Measurements from ENCODE around the gene DNAH3.

DNAH3 gene

DNA sequence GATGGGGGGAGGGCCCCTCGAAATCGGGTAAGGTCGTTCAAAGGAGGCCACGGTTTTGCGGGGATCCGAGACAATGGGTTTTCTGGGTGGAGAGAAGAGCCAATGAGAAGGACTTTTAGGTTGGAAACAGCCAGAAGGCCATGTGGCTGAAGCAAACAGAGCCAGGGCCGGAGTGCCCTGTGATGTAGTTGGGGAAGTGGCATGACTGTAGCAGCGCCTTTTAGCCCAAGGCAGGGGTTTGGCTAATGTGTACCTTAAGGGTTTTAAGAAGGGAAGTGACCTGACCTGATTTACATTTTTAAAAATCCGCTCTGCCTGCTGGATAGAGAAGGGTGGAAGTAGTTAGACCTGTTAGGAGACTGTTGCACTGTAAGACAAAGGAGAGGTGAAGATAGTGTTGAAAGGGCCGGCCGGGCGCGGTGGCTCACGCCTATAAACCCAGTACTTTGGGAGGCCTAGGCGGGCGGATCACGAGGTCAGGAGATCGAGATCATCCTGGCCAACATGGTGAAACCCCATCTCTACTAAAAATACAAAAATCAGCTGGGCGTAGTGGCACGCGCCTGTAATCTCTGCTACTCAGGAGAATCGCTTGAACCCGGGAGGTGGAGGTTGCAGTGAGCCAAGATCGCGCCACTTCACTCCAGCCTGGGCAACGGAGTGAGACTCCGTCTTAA, 249.1 kb downstream of the DNAH3 start:
- peak; percentile 82 for DNase-seq

DNA sequence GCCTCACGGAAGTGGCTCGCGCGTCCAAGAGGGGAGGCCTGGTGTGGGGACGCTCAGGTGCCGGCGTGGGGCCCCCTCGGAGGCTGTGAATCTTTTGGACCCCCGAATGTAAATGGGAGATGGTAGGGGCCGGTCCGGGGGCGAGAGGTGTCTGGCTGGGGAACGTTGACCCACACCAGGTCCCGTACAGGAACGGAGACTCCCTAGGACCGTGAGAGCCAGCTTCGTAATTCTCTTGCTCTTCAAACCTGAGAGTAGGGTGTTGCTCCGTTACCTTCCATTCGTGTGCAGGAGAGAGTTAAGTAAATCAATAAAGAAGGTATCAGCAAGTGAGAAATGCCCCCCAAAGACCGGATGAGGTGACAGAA, 249.6 kb downstream of the DNAH3 start:
- peak; percentile 82 for DNase-seq

DNA sequence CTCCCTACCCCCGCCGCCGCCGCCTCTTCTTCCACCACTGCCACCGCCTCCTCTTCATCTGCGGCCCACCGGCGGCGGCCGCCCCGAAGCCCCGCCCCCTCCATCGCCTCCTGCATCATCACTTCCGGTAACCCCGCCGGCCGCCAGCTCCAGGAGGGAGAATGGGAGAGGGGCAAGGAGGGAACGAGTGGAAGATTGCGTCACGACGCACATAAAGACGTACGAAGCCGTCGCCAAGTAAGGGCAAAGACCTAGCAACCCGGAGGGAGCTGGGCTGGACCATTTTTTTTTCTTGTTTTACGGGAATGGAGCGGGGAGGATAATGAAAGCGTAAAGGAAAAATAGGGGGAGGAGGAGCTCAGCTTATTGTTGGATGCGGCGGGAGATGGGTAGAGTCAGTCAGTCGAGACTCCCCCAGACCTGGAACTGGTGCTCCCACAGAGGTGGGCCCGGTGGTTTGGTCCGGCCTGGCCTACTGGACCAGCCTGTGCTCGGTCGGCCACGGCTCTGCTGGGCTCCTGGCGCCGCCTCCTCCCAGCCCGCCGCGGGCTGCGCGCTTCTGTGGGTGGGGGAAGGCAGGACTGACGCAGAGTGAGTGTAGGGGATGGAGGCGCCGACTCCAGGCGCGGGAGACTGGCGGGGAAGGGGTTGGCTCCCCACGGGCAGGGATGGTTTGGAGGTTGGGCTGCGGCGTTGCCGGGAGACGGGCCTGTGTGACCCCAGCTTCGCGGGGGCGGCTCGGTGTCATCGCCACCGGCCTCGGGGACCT, 250.2 kb downstream of the DNAH3 start, which contains the start of the genes DCUN1D3 and LYRM1:
Gene DCUN1D3, minus strand, starts transcription at position 60 of the 769 bp plus-strand sequence. CDS start 37,820 bp downstream, outside the sequence.
Gene LYRM1, plus strand, starts transcription at position 473 of the 769 bp plus-strand sequence. CDS start 14,785 bp downstream, outside the sequence.
- DNase-seq: peak; percentile 99

DNA sequence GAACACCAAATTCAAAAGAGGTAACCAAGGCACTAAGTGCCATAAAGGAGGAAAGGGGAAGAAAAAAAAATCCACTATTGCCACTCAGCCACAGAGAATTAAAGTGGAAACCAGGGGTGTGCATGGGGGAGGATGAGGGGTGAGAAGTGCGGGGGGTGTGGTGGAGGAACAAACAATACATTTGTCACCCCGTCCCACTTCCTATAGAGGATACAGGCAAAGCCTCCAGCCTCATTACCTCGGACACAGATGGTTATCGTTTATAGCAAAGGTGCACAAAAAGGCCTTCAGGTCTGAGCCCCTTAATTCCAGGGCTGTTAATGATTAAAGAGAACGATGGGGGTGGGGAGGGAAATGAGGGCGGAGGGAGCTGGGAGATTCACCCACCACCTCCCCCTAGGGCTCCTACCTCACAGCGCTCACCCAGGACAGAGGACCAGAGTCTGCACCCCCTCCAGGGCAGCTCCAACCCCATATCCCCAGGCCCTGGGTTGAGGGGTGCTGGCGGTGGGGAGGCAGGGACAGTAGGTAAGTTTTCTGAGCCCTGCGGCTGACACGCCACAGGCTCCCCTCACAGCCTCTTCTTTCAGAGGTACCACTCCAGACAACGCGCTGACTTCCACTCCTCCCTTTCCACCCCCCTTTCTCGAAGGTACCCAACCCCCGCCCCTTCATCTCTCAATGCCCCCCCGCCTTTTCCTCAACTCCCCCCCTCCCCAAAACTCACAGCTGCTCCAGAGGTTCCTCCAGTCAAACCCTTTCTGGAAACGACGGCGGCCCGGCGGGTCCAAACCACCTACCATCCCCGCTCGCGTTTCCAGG, 251.0 kb downstream of the DNAH3 start:
- DNase-seq: no peak

DNA sequence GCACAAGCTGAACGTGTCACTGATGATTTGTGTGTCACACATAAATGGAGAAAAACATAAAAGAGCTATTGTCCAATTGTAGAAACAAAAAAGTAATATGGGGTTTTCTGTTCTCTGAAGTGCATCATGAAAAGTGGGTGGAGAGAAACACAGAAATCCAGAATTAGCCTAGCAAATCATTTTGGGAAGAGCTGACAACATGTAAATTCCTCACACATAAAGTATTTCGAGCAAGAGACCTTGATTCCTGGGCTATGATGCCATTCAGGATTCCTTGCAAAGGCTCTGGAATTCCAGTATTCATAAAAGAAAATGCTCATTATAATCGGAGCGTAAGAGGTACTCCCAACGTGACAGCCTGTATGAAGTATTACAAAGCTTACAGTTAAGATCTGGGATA, 251.6 kb downstream of the DNAH3 start:
- DNase-seq: no peak

DNA sequence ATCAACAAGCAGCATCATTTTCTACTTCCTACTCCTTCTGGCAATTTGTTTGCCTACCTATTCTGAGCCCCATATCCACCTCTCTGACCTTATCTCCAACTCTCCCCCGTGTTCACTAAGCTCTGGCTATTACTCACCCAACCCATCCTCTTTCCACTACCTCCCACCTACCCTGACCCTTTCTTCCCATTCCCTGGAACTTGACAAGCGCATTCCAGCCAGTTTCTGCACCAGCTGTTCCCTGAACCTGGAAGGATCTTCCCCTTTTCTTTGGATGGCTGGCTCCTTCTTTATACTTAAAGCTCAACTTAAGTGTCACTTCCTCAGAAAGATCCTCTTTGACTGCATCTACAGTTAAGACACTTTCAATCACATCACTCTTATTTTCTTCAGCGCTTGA, 252.7 kb downstream of the DNAH3 start:
- no peak for DNase-seq

DNA sequence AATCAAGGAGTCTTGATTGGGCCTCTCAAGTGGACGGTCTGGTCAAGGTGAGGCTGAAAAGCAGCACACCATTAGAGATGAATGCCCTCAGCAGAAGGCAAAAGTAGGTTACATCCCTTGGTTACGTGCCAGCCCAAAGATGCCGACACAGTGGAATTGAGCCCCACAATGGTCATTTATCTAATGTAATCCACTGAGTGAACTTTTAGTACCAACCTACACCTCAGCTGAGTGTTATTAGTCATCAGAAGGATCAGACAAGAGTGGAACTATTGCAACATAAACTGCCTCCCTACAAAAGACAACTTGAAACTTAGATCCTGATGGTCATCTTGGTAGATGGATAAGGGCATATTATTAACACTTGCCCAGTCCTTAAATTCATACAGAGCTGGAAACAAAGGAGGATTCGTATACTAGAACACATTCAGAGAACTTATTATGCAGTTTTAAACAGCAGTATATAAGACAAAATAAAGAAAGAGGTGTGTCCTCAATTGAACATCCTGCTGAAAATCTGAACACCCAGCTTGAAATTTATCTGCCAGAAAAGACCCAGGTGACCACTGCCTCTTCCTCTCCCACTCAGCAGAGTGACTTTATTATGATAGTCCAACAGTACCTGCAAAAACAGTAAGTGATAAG, 253.3 kb downstream of the DNAH3 start:
- DNase-seq: no peak

DNA sequence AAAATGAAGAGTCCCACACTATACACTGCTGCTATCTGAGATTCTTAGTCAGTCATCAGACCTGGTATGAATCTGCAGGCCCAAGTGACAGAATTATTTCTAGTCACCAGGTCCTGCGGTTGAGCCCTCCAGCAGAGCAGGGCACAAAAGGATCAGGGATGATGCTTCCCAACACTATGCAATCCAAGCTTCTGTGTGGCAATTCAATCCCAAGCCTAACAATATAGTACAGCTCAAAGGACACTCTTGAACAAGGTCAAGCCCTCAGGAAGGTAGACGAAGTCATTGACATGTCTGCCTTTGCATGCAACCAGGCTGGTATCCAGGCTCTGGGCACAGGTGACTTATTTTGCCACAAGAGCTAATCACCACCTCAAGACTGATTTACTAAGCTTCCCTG, 256.3 kb downstream of the DNAH3 start:
- no peak for DNase-seq

DNA sequence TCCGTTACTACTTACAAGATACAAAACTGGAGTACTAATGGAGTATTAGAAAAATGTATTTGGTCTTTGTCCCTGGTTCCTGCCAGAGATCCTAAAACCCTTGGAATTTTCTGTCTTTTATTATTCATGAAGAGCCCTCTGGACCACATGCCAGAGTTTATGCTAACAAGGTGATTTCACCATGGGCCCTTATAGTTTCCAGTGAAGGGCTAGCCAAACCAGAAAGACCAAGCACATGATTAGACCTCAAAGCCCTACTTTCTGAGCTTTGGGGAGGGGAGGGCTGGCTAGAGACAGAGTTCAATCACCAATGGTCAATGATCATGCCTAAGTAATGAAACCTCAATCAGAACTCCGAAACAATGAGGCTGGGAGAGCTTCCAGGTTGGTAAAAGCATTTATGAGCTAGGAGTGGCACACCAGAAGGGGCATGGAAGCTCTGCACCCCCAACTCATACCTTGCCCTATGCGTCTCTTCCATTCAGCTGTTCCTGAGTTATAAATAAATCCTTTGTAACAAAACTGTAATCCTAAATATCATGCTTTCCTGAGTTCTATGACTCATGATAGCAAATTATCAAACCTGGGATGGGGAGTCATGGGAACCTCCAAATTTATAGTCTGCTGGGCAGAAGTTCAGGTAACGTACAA, 260.9 kb downstream of the DNAH3 start:
- no peak for DNase-seq

DNA sequence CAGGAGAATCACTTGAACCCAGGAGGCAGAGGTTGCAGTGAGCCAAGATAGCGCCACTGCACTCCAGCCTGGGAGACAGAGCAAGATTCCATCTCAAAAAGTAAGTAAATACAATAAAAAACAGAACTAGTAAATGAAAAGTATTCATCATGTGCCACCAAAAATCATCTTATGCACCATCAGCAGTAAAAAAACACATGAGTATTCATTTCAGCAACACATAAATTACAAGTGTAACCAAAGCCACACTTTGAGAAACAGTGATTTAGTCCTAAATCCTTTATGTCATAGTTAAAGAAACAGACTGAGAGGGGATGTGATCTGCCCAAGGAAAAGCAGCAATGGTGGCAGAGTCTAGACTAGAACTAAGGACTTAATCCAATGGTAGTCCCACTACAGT, 263.4 kb downstream of the DNAH3 start:
- DNase-seq: no peak

DNA sequence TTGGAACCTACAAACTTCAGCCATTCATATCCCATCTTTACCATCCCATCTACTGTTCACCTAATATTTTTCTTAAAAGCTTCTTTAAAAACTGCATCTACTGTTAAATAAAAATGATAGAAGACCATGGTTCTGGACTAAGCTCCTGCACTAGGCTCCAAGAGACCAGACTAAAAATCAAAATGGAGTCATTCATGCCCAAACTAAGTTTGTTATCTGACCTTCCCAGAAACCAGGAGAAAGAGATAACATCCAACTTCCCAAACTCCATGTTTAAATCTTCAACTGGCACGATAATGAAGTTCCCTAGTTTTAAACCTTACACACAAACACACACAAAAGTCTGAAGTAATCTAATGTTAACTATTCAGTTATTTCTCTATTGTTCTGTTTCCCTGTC, 264.3 kb downstream of the DNAH3 start:
- no peak for DNase-seq

DNA sequence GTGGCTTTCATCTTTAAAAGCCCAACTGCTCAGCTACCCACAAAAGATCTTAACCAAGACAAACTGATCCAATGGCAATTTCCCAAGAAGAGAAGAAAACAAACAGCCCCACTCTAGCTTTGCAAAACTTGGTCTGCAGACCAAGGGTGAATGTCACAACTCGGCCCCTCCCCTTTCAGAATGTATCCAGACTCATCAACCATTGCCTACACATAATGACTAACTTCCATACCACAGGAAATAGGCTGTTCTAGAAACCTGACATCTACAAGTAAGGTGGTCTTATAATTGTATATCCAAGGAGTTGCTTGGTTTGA, 266.4 kb downstream of the DNAH3 start:
- no peak for DNase-seq

DNA sequence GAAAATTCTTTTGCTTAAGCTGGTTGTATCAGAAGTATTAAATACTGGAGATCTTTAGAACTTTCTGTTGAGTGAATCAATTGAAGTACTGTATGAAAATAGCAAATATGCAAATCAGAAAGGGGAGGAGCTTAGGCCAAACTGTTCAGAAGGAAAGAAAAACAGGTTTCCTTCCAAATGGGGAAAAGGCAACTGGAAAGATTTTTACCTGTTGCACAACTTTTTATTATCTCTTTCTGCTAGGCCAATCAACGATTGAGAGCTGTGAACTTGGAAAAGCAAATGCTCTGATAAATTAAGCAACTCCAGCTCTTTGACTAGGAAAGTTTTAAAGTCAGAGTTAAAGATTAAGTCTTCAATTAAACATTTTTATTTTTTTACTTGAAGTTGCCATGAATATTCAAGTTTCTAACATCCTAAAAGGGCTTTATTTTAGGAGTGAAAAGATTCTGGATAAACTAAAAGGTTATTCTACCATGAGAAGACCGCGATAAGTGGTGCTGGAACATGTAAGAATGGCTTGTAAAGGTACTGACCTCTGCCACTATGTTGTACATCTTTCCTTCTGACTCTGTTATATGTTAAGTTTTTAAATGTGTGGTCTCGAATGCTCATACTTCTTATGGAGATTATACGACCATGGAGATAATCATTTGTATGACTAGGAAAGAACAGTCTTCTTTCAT, 266.9 kb downstream of the DNAH3 start:
- DNase-seq: no peak

Measured in NCI-H510A treated with DMSO at 0.1 percent for 48 hours (cell line).